Astrocyte of the cerebellum (primary cell): ENCODE measurements around the gene CBX2.

Experiments
- DNase-seq: peaks from one replicate; pipeline ENCODE4 v3.0.0-alpha.2; 2011; ENCODE audit warnings: low read depth
- H3K4me3 ChIP-seq: 2 replicates; pipeline ENCODE4 v1.5.1; 2011; ENCODE audit warnings: mild to moderate bottlenecking, low read depth, low read length, moderate library complexity
- CTCF ChIP-seq: IDR thresholded peaks from 2 replicates; pipeline ENCODE4 v1.5.1; 2012; ENCODE audit warnings: low read length, low read depth, moderate library complexity, mild to moderate bottlenecking; ENCODE audit errors: missing control alignments
- in situ Hi-C: cut with HindIII; loops from 2 replicates; pipeline ENCODE4 v1.10.0; 2017; ENCODE audit warnings: low sequenced_read_pairs

The CBX2 gene

GRCh38 chr17:79732254-79732653 lies 45.7 kb upstream of the CBX2 start:
- TF ChIP-seq CTCF, result no peak
- no peak overlapping the region for H3K4me3 ChIP-seq
- no peak for DNase-seq
- in situ Hi-C loops, result no loop called here

GRCh38 chr17:79732804-79733691 lies 44.9 kb upstream of the CBX2 start:
- TF ChIP-seq CTCF, result no peak
- H3K4me3 ChIP-seq, result no peak overlapping the region
- in situ Hi-C loops, result no loop called here
- DNase-seq, result no peak

- in situ Hi-C loops, result no loop called here
- no peak for TF ChIP-seq CTCF
- H3K4me3 ChIP-seq, result no peak overlapping the region
- DNase-seq, result no peak
Observed at GRCh38 chr17:79733692-79734070, 44.3 kb upstream of the CBX2 start.

- no peak for DNase-seq
- TF ChIP-seq CTCF, result no peak
- H3K4me3 ChIP-seq, result no peak overlapping the region
- in situ Hi-C loops, result no loop called here
Observed at GRCh38 chr17:79735096-79735495, 42.9 kb upstream of the CBX2 start.

- in situ Hi-C loops, result no loop called here
- no peak overlapping the region for H3K4me3 ChIP-seq
- no peak for TF ChIP-seq CTCF
- no peak for DNase-seq
Observed at GRCh38 chr17:79737046-79737921, 40.7 kb upstream of the CBX2 start.

- no peak for DNase-seq
- no peak for TF ChIP-seq CTCF
- no peak overlapping the region for H3K4me3 ChIP-seq
- in situ Hi-C loops, result no loop called here
Observed at GRCh38 chr17:79737922-79738578, 39.9 kb upstream of the CBX2 start.
